GM18511 (cell line): ENCODE data around the gene ARX.

ENCODE experiments used
- ATAC-seq: cut with Tn5 transposase; IDR thresholded peaks from one replicate; pipeline ENCODE4 v1.9.1; 2021; ENCODE audit warnings: mild to moderate bottlenecking, moderate library complexity; ENCODE audit not compliant: unreplicated experiment

Gene ARX

GRCh38 chrX:25016938-25017598, 1.3 kb upstream of the ARX start:
- no peak for ATAC-seq

GRCh38 chrX:25016361-25016671, 551 bp upstream of the ARX start:
- ATAC-seq, result no peak

GRCh38 chrX:25014366-25014838, 1.4 kb downstream of the ARX start:
- ATAC-seq, result no peak

GRCh38 chrX:25013632-25014365, 2.0 kb downstream of the ARX start:
- no peak for ATAC-seq

- no peak for ATAC-seq
Measured at GRCh38 chrX:25012793-25013631, 2.8 kb downstream of the ARX start.

GRCh38 chrX:25012433-25012735, 3.4 kb downstream of the ARX start:
- ATAC-seq, result no peak

- ATAC-seq, result no peak
Measured at GRCh38 chrX:25011589-25012432, 4.0 kb downstream of the ARX start.

- ATAC-seq, result no peak
Measured at GRCh38 chrX:25010784-25011588, 4.8 kb downstream of the ARX start.

GRCh38 chrX:25009407-25009806, 6.4 kb downstream of the ARX start:
- no peak for ATAC-seq

- no peak for ATAC-seq
Measured at GRCh38 chrX:25007059-25008053, 8.4 kb downstream of the ARX start.

- ATAC-seq, result no peak
Measured at GRCh38 chrX:25006586-25007058, 9.1 kb downstream of the ARX start.

- ATAC-seq, result no peak
Measured at GRCh38 chrX:25005382-25006185, 10.2 kb downstream of the ARX start.

- ATAC-seq, result no peak
Measured at GRCh38 chrX:25005034-25005381, 10.8 kb downstream of the ARX start.

- no peak for ATAC-seq
Measured at GRCh38 chrX:25004485-25005032, 11.2 kb downstream of the ARX start.

- ATAC-seq, result no peak
Measured at GRCh38 chrX:25004040-25004439, 11.7 kb downstream of the ARX start.

GRCh38 chrX:25003066-25003849, 12.5 kb downstream of the ARX start:
- no peak for ATAC-seq

GRCh38 chrX:25002661-25003020, 13.1 kb downstream of the ARX start:
- no peak for ATAC-seq
